Activated CD4-positive, alpha-beta T cell treated with anti-CD3 and anti-CD28 coated beads, Interleukin-2, amount 50 U/mL, for 48 hours (primary cell): Measurements from ENCODE around the gene SYNE1.
"Not testable (repeated sequence)": the region's sequence is repeated elsewhere in the genome, so short reads cannot be mapped to it uniquely, and the experiment has no call there.

Experiments used
- DNase-seq, 2 experiments: peaks; one replicate each; pipeline ENCODE4 v3.0.0-alpha.2; 2020

The SYNE1 gene

DNA sequence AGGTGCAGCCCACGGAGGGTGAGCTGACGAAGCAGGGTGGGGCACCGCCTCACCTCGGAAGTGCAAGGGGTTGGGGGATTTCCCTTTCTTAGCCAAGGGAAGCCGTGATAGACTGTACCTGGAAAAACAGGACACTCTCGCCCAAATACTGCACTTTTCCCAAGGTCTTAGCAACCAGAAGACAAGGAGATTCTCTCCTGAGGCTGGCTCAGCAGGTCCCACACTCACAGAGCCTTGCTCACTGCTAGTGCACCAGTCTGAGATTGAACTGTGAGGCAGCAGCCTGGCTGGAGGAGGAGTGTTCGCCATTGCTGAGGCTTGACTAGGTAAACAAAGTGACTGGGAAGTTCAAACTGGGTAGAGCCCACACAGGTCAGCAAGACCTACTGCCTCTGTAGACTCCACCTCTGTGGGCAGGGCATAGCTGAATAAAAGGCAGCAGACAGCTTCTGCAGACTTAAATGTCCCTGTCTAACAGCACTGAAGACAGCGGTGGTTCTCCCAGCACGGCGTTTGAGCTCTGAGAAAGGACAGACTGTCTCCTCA, 28.0 kb downstream of the SYNE1 start:
- no peak for DNase-seq

DNA sequence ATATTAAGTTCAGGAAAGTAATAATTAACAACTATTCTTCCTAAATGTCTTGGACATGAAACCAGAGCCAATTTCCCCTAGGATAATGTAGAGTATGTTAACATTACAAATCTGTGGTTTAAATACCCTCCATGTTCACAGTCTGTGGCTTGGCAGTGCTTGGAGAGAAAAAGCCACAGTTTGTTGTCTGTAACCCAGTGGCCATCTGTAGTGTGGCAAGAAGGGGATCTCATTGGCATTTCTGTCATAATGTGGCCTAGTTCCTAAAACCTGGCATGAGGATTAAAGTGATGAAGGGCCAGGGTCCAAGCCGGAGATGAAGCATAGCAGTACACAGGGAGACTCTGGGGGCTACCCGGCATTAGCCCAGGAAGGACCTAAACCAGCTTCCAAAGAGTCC, 31.2 kb downstream of the SYNE1 start:
- DNase-seq, result no peak

DNA sequence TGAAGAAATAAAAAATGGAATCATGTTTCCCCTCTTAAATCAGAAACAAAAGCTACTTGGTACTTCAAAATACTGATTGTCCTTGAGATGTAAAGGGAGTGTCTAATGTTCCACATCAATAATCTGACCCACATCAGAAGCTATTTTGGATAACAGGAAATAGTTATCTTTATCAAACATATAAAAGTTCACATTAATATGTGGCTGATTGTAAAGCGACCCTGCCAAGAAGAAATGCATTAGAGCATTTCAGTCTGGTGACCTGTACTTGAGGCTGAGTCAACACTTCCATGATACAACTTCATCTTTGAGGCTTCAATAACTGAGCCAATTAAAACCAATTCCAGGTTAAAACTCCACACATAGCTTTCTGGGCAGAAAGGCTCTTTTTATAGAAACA, 31.8 kb downstream of the SYNE1 start:
- DNase-seq, result no peak

DNA sequence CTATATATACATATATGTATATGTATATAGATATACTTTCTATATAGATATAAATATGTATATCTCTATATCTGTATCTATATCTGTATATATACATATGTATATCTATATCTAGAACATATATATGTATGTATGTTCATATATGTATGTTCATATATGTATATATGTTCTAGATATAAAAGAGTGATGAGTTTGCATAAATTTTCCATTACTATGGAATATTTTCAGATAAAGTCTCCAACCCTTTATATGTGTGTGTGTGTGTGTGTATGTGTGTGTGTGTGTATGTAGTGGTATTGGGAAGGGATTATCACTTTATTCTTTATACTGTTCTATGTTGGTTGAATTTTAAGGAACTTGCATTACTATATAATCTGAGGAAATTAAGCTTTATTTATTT, 33.3 kb downstream of the SYNE1 start:
- no peak for DNase-seq

DNA sequence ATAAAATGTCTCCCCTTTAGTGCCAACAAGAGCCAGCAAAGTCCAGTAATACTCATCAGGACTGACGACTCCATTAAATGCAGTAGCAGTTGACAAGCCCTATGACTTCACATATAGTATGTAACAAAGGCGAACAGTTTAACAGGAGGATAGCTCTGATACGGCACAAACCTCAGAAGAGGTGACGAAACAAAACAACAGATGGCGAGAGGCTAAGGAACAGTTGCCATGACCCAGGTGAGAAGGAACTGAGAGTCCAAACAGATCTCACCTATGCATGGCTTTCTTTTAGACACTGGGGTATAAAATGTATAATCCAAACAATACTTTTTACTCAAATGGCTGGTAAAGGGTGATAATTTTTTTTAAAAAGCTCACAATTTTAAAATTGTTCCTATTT, 37.1 kb downstream of the SYNE1 start:
- DNase-seq, result no peak

DNA sequence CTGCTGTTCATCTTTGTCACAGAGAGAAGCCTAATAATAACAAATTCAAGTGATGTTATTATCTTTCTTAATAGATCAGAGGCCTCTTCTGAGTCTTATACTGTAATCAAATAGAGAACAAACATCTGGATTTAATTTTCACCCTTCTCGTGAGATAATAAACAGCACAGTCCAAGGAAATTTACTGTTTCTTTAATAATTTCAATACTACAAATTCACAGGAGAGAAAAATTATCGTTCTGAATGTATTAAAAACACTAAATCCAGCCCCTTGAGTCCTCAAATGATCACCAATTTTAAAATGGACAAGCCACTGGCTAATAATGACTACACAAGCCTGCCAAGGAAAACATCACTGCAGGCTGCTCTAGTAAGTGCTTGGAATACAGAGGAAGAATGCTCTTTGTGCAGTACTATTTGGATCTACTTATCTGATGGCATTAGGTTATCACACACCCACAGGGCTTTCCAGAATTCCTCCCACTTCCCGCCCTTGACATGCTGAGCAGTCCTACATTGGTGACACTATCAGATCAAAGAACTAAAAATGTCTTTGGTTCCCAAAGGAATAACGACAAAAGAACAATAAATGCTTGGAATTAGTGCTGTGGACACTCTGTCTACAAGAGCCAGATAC, 38.1 kb downstream of the SYNE1 start:
- no peak for DNase-seq

DNA sequence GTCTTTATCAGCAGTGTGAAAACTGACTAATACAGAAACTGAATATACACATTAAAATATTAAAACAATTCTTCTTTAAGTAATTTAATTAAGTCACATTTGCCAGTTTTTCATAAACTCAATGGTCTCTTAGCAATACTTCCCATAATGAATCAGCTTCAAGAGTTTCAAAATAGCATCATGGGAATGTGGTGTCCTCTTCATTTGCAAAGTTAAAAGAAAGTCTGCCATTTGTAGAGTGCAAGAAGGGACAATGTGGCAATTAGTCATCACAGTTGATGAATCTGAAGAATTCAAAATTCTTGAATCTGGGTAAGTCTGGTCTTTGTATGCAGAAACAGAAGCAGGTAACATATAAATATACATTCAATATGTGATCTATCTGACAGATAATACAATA, 38.7 kb downstream of the SYNE1 start:
- DNase-seq, result no peak

DNA sequence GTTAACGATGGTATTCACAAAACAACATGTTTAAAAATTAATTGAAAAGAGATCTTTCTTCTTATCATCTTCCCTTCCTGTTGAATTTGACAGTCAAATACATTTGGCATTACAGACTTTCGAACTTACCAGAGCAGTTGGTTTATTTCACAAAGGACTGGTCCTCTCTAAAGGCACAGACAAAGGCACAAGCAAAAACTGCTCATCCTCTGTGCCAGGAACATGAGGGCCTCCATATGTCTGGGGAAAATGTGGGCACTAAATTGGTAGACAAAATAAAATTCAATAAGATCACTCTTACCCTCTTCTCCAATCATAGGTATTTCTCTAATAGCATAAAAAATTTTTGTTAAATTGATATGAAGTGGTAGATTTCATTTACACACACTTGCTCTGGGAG, 40.4 kb downstream of the SYNE1 start:
- no peak for DNase-seq

DNA sequence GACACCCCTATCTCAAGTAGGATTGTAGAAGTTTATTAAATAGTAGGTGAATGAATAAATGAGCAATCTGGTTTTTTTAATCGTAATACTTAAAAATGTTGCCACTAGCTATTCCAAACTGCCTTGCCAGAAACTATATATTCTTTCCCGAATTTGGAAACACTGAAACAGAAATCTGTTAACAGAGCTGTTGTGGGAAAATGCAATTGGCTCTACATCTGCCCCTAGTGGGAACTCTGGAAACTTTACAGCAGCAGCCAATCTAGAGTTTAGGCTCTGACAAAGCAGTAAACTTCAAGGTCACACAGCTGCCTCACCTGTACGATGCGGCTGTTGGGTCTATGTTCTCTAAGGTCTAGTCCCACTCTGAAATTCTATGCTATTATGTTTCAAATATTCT, 41.7 kb downstream of the SYNE1 start:
- DNase-seq, result no peak

DNA sequence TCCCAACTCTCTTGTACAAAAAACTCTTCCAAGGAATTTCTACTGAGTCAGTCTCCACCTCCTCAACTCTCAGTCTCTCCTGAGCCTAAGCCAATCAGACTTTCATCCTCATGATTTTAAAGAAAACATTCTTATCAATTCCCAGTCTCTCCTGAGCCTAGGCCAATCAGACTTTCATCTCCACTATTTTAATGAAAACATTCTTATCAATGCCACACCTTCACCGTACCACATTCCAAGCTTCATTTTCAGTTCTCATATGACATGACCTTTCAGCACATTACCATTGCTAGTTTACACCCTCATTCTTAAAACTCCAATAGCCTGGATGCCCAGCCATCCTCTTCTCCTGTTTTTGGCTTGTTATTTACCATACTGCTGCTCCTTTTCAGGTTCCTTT, 42.5 kb downstream of the SYNE1 start:
- DNase-seq, result no peak

DNA sequence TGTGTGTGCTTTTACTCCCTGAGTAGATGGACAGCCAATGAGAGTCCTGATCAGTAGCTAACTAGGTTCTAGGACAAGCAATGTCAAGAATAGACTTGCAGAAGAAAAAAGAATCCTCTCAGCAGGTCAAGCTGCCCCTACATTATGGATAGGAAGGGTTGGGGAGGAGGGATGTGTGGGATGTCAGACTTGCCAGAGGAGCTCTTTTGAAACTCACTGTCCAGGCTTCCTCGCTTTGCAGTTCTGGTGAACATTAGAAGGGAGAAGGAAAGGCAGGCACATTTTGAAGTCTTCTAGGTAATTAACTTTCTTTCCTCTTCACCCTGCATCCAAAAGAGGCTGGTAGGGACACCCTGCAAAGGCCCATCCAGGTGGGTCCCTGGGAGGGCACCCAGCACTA, 48.7 kb downstream of the SYNE1 start:
- DNase-seq, result no peak

DNA sequence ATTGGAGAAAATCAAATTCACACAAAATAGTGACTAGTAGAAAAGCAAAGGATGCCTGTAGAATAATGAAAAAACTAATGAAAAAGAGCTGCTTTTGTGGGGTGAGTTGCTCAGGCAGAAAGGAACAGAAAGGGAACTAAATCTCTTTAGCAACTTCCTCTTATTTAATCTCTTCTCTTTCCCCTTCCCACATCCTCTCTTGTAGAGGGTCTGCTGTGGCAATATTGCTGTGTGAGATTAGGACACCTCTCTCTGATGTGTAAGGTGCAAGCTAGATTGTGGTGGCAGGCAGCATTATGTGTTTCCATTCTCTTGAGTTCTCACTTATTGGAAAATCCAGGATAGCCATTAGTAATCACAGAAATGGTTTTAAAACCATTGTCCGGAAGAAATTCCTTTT, 49.7 kb downstream of the SYNE1 start:
- no peak for DNase-seq

DNA sequence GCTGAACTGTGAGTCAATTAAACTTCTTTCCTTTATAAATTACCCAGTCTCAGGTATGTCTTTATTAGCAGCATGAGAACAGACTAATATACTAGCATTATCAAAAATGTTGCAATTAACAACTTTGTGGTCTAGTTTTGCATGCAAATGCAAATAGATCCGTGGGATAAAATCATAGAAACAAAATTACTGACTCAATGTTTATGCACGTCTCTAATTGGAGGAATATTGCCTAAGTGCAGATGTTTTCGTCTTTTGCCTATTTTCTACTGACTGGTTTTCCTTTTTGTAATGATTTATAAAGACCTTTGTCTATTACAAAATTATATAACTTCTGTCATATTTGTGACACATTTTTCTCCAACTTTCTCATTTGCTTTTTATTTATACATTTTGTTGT, 51.9 kb downstream of the SYNE1 start:
- no peak for DNase-seq

DNA sequence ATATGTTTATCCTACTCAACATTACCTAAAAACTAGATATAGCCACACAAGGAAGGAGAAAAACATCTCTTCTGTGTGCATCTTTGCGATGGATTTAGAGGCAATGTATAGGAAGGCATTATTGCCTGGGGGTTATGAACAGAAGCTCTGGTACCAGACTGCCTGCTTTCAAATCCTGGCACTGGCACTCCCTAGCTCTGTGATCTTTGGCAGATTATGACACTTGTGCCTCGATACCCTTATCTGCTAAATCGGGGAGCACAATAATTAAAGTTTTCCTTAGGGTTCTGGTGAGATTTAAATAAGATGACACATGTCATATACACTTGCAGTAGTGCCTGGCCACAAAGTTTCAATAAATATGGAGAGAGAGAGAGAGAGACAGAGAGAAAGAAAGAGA, 53.3 kb downstream of the SYNE1 start:
- DNase-seq, result no peak

DNA sequence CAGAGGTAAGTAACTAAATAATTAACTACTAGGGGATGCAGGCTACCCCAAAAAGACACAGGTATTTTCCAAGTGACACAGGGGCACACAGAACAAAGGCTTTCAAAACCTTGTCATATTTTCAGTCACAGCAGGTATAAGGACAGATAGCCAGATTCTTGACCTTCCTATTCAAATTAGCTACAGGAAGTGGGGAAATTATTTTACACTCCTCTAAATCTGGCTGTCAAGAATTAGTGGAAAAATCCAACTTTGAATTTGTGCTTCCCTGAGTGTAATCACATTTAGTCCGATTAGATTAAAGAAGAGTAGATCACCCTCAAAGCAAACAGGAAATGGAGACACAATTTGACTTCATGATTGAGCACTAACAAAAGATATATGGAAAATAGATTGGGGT, 60.6 kb downstream of the SYNE1 start:
- DNase-seq, result no peak

DNA sequence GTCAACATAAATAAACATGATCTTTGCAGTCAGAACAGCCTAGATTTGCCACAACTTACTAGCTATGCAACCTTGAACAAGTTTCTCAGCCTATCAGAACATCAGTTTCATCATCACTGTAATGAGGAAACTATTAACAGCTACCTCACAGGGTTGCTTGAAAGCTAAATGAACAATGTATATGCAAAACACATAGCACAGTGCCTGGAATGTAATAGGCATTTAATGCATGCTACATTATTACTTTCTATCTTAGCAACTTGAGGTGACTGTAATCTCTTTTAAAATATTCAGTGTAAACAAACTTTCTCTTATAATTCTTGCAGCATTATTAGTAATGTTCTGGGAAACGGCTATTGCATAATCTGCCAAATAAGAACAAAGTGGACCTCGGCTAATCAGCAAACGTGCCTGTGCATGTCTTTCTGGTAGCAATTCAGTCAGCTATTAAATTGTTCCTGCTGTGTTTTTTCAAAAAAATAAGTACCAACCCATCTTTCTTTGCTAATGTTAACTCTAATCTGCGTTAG, 61.5 kb downstream of the SYNE1 start:
- DNase-seq, result no peak

DNA sequence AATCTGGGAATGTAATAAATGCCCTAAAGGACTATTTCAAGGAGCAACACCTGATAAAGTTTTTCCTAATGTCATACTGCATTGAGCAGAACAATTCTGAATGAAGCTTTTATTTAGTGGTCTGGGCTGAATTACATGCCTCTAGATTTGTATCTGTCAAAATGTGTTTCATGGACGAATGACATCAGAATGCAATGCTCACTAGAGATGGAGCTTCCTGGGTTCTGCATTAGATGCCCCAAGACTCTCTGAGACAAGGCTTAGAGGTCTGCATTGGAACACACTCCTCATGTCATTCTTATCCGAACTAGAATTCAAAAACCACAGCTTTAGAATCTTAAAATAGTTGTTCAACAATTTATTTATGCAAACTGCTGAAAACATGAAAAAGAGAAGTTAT, 62.0 kb downstream of the SYNE1 start:
- no peak for DNase-seq

DNA sequence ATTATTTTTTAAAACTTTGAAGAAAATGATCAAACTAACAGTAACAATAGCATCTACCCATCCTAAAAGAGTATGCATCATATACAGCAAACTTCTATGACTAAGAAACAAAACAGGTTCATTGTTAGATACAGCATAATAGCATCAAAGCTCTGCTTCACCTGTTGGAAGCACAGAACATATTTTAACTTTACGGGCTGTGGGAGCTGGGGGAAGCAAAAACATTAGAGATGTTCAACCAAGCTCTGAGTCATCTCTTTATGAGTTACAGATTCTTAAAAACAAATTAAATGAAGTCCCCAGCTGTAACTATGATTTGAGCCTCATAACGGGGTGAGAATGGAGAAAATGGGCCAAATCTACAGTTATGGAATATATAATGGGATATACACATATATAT, 63.4 kb downstream of the SYNE1 start:
- DNase-seq, result no peak

DNA sequence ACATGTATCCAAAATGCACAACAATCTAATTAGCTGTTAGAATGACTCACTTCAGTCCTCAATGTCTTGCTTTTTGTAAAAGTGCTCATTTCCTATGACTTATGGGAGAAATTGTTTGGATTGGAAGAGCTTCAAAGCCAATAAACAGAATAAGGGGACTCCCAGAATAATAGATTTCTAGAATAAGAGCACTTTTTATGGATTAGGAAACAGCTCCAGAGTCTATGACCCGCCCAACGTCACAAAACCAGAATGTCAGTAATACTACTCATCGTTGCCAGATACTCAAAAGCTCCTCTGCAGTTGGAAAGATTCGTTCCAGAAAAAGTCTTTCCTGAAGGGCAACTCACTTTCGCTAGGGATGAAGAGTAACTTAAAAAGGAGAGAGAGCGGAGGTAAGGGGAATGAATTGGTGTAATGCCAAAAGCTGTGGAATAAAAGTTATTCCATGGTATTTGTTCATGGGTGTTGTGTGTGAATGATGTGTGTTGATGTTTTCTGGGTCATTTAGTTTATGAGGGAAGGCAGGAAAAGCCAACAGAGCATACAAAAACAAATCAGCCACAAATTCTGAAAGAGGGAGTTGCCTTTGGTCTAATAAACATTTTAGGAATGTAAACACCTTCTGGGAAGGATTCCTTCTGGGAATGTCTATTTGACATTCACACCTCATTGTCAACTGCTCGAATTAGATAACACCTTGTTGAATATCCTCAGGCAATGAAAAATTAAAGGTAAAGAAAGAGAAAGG, 64.6 kb downstream of the SYNE1 start:
- DNase-seq, result no peak

DNA sequence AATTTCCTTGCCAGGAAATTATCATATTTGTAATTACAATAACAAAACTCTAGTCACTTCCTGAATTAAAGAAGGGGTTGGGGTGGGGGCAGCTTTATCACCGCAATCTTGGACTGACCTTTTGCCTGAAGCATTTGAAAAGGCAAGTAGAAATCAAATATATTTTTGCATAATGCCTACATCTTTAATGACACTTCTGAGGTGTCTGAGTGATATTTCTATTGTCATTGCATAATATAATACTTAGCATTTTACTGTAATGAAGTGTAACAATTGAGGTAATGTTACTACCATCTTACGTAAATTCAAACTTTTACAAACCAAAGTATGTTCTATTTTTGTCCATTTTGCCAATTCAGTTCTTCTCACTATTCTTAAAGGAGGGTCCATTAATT, 65.2 kb downstream of the SYNE1 start:
- no peak for DNase-seq

DNA sequence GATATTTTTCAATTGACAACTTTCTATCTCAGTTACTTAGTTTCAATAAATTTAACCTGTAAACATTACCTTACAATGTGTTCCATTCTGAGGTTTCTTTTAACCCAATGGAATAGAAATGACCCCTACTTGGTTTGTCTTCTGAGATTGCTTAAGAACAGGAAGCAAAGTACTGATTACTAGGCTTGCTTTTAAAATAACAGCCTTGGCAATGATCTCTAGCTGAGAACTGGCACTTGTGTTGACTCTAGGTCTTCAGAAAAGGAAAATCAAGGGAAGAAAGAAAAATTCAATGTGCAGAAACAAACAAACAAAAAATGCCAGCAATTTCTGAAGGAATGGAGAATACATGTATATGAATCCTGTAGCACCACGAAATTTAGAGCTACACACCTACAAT, 66.1 kb downstream of the SYNE1 start:
- no peak for DNase-seq

DNA sequence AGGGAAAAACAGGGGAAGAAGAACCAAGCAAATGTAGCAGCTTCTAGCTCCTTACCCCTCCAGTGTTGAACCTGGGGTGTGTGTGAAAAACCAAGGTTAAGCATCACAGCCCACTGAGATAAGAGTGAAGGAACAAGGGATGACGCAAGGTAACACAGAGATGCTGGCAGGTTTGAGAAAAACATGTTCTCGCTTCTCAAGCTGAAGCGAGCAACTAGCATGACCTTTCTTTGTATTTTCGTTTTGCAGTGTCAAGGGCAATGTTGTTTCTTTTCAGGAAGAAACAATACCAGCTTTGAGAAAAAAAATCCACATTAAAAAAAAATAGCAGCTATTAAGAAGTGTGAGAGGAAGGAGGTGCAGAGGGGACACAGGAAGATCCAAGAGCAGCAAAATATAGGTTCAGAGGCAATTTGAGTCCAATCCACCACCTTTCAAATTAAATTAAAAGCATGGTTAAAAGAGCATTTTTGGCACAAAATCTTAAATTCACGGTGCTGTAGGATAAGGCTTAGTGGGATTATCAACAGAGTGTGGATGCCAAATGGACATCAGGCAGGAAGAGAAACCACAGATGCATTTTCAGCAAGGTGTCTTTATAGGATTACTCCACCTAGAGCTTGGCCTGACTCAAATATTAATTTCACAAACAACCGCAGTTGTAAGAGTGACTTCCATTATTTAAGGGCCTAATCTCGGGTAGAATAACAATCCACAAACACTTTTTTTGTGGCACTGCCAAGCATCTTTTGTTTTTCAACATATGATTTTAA, 70.9 kb downstream of the SYNE1 start:
- DNase-seq, result no peak

DNA sequence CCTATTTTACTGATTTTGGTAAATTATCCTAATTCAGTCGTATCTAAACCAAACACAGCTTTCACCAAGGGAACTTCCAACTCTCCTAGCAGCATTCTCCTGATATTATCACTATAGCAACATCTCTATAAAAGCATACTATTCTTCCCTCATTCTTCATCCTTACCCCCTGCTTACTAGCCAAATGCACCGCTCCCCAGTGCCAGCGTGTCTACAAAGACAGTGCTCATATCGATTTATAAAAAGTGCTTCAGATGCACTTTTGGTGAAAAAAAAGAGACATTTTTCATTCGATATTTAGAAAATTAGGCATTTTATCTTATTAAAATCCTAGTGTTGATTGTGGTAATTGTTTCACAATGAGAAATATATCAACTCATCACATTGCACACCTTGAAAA, 74.0 kb downstream of the SYNE1 start:
- DNase-seq, result no peak

DNA sequence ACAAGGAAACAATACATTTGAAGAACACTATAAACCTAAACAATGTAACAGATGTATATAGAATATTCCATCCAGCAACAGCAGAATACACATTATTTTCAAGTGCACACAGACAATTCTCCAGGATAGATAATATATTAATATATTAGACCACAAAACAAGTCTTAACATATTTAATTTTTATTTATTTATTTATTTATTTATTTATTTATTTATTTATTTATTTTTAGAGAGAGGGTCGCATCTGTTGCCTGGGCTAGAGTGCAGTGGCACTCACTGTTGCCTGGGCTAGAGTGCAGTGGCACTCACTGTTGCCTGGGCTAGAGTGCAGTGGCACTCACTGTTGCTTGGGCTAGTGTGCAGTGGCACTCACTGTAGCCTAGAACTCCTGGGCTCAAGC, 78.4 kb downstream of the SYNE1 start:
- DNase-seq, result not testable (repeated sequence)
